ENCODE results near the gene HSP90AA1. TPM values are rescaled to one million over a fixed set of nuclear protein-coding genes. Genes with fewer than 3 reads are reported as not detected.

Gene HSP90AA1
- total RNA-seq, 1 experiment from 2014 or later = 1,931 TPM

GRCh38 chr14:102057480-102058114 is 29.2 kb downstream of the HSP90AA1 start:
- POLR2A ChIA-PET (ENCODE audit: unreplicated experiment) = interaction anchor here (0.7 kb wide), 1 partner anchor 286 kb away, joined by 5 read pairs; no protein-coding TSS in a partner anchor
- TF ChIP-seq CTCF (conservative IDR thresholded peaks at IDR 0.05) (no peak), EZH2 (IDR thresholded peaks at IDR 0.05; ENCODE audit: low read depth) (no peak)
- CTCF ChIA-PET = interaction anchor here (0.5 kb wide), 1 partner anchor 40 kb away, joined by 5 read pairs; no protein-coding TSS in a partner anchor
- BruUV-seq (replicated peaks) = no TSS peak
- H3K27me3 ChIP-seq (ENCODE audit: insufficient read depth, low read depth) = no peaks in the 10 kb centered on the region
- DNase-seq = peak; percentile 43 to 62
- intact Hi-C loops (cut with micrococcal nuclease; ENCODE audit: unreplicated experiment) = no loop called here
- no peak overlapping the region for H3K27ac ChIP-seq
- H3K79me2 ChIP-seq (ENCODE audit: low read depth) = no peaks in the 10 kb centered on the region
- H3K9me2 ChIP-seq (ENCODE audit: insufficient read depth) = no peaks in the 10 kb centered on the region
- peaks cover 62% of the 10 kb centered on the region for H3F3A ChIP-seq (ENCODE audit: insufficient read depth, low read depth)
- H2AFZ ChIP-seq = no peak overlapping the region
- no peak overlapping the region for H3K4me3 ChIP-seq
- H4K20me1 ChIP-seq (ENCODE audit: insufficient read depth) = no peaks in the 10 kb centered on the region
- H3K9me3 ChIP-seq (ENCODE audit: insufficient read depth, low read depth) = no peaks in the 10 kb centered on the region
- peak overlapping the region; percentile 14 for H3K4me2 ChIP-seq
- H3K4me1 ChIP-seq (replicated peaks; ENCODE audit: insufficient read depth) = peaks cover 41% of the 10 kb centered on the region
- peaks cover 3% of the 10 kb centered on the region; the same call in 1 of the 2 replicates for H3K36me3 ChIP-seq (ENCODE audit: low read depth)

- H3K79me2 ChIP-seq (ENCODE audit: low read depth) = no peaks in the 10 kb centered on the region
- no peaks in the 10 kb centered on the region for H3K9me2 ChIP-seq (ENCODE audit: insufficient read depth)
- POLR2A ChIA-PET (ENCODE audit: unreplicated experiment) = no interaction called here
- no peak for DNase-seq
- intact Hi-C loops (cut with micrococcal nuclease; ENCODE audit: unreplicated experiment) = no loop called here
- H3K9me3 ChIP-seq (ENCODE audit: insufficient read depth, low read depth) = no peaks in the 10 kb centered on the region
- no peak overlapping the region for H3K27ac ChIP-seq
- H3K4me2 ChIP-seq = peak overlapping the region; percentile 14; the same call in 1 of the 2 replicates
- peaks cover 62% of the 10 kb centered on the region for H3F3A ChIP-seq (ENCODE audit: insufficient read depth, low read depth)
- no peaks in the 10 kb centered on the region for H3K27me3 ChIP-seq (ENCODE audit: insufficient read depth, low read depth)
- peaks cover 36% of the 10 kb centered on the region for H3K4me1 ChIP-seq (replicated peaks; ENCODE audit: insufficient read depth)
- H4K20me1 ChIP-seq (ENCODE audit: insufficient read depth) = no peaks in the 10 kb centered on the region
- H3K36me3 ChIP-seq (ENCODE audit: low read depth) = peaks cover 9% of the 10 kb centered on the region; the same call in 1 of the 2 replicates
- CTCF ChIA-PET = no interaction called here
- H3K4me3 ChIP-seq = no peak overlapping the region
- BruUV-seq (replicated peaks) = no TSS peak
- no peak for TF ChIP-seq CTCF (conservative IDR thresholded peaks at IDR 0.05)
- no peak for TF ChIP-seq EZH2 (IDR thresholded peaks at IDR 0.05; ENCODE audit: low read depth)
- no peak overlapping the region for H2AFZ ChIP-seq
Measured at GRCh38 chr14:102056694-102057442, 30.0 kb downstream of the HSP90AA1 start.

GRCh38 chr14:102055181-102055901 is 31.5 kb downstream of the HSP90AA1 start:
- Histone ChIP-seq H3K36me3 (ENCODE audit: low read depth) (peaks cover 21% of the 10 kb centered on the region; the same call in 1 of the 2 replicates), H3K27ac (peak overlapping the region; percentile 48), H3F3A (ENCODE audit: insufficient read depth, low read depth) (peaks cover 69% of the 10 kb centered on the region), H2AFZ (0 out of 2 replicates have a peak overlapping the region, but pooled peaks have one; percentile 8), H3K4me1 (replicated peaks; ENCODE audit: insufficient read depth) (peaks cover 36% of the 10 kb centered on the region), H3K9me2 (ENCODE audit: insufficient read depth) (no peaks in the 10 kb centered on the region), H3K4me2 (peak overlapping the region; percentile 72), H3K4me3 (peak overlapping the region; percentile 43), H3K79me2 (ENCODE audit: low read depth) (no peaks in the 10 kb centered on the region), H3K9me3 (ENCODE audit: insufficient read depth, low read depth) (no peaks in the 10 kb centered on the region), H4K20me1 (ENCODE audit: insufficient read depth) (no peaks in the 10 kb centered on the region), H3K27me3 (ENCODE audit: insufficient read depth, low read depth) (no peaks in the 10 kb centered on the region)
- intact Hi-C loops (cut with micrococcal nuclease; ENCODE audit: unreplicated experiment) = loop anchor here (2.0 kb wide), 1 partner anchor 33 kb away; no protein-coding TSS in a partner anchor
- POLR2A ChIA-PET (ENCODE audit: unreplicated experiment) = interaction anchor here (0.5 kb wide), 1 partner anchor 736 kb away, joined by 5 read pairs; no protein-coding TSS in a partner anchor
- BruUV-seq (replicated peaks) = no TSS peak
- DNase-seq = peak; percentile 92 to 98
- CTCF ChIA-PET = interaction anchor here (0.7 to 0.9 kb wide), 2 partner anchors 9 to 13 kb away, joined by 3 to 8 read pairs; no protein-coding TSS in a partner anchor
- no peak for TF ChIP-seq CTCF (conservative IDR thresholded peaks at IDR 0.05)
- no peak for TF ChIP-seq EZH2 (IDR thresholded peaks at IDR 0.05; ENCODE audit: low read depth)
